Endometrial microvascular endothelial cells (primary cell): ENCODE results near the gene RPL10A. TPM values are rescaled to one million over a fixed set of nuclear protein-coding genes. Genes with fewer than 3 reads are reported as not detected.
"Not testable (repeated sequence)": the region's sequence is repeated elsewhere in the genome, so short reads cannot be mapped to it uniquely, and the experiment has no call there.

Experiments used
- in situ Hi-C: cut with HindIII; loops from 2 replicates; pipeline ENCODE4 v1.10.0; 2017; ENCODE audit warnings: low sequenced_read_pairs, low pct_unique_long_range_greater_than_20kb; ENCODE audit errors: inconsistent ontology term
- total RNA-seq: library from RNA; depleted of rRNA; stranded (reverse); fragments of >200 nt; gene quantifications from one replicate; pipeline ENCODE4 v1.2.3, GENCODE V29; 2015; ENCODE audit errors: inconsistent ontology term

RPL10A gene
- total RNA-seq, 1 donor from 2014 or later = 1,136 TPM

- in situ Hi-C loops = no loop called here
These were observed 29.6 kb downstream of the RPL10A start for GRCh38 chr6:35497571-35498421.

- in situ Hi-C loops = no loop called here
These were observed 30.3 kb downstream of the RPL10A start for GRCh38 chr6:35498422-35499067.

GRCh38 chr6:35499372-35499771 is 31.2 kb downstream of the RPL10A start:
- in situ Hi-C loops = no loop called here

DNA sequence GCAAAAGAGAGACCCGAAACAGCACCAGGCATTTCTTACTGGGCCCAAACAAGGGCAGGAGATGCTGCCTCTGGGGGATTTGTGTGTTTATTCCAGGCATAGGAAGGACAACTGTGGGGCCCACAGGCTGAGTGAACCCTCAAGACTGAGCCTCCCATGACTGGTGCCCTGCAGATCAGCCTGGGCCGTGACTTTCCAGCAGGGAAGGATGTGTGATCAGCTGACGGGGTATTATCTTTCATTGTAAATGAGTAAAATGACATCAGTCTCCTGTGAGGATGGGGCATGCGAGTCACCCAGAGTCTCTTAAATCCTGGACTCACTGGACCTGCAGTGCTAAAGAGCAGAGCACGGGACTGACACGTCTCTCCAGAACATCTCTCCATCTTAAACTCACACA is 32.6 kb downstream of the RPL10A start:
- in situ Hi-C loops = no loop called here

DNA sequence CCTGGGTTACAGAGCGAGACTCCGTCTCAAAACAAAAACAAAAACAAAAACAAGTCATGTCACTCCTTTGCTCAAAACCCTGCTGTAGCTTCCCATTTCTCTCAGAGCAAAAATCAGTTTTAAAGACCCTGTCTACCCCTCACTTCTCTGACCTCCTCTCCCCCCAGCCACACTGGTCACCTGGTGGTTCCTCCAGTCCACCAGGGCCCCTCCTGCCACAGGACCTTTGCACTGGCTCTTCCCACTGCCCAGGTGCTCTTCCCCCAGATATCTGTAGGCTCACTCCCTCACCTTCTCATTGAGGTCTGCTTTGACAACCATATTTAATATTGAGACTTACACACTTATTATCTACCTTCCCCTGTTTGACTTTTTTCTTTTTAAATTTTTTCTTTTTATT is 33.6 kb downstream of the RPL10A start:
- in situ Hi-C loops = no loop called here

DNA sequence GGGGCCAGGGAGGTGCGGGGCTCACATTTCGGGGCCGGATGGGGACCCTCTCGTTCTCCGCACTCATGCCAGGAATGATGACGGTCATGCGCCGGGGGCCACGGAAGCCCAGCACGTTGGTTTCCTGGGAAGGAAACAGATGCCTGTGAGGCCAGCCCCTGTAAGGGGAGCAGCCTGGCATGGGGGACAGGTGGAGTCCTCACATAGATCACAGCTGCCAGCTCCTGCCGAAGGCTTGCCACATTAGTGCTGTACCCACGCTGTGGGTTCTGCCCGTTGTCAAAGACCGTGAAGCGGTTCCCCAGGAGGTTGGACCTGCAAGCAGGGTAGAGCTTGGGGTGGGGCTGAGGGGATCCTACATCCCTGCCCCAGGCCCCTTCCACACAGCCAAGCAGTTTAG is 35.3 kb downstream of the RPL10A start:
- in situ Hi-C loops = no loop called here

GRCh38 chr6:35505999-35506412 is 37.8 kb downstream of the RPL10A start:
- in situ Hi-C loops = no loop called here

- in situ Hi-C loops = no loop called here
These were observed 38.3 kb downstream of the RPL10A start for GRCh38 chr6:35506536-35506935.

DNA sequence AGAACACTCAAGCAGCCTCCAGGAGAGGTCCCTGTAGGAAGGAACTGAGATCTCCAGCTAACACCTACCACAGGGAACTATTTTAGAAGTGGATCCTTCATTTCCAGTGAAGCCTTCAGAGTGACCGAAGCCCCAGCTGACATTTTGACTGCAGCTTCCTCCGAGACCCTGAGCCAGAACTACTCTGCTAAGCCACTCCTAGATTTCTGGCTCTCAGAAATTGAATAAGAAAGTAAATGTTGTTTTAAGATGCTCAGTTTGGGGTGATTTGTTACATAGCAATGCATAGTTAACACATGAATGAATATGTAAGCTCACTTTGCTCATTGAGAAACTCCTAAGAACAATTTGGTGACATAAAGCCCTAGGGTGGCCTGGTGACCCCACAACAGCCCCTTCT is 39.0 kb downstream of the RPL10A start:
- in situ Hi-C loops = no loop called here

DNA sequence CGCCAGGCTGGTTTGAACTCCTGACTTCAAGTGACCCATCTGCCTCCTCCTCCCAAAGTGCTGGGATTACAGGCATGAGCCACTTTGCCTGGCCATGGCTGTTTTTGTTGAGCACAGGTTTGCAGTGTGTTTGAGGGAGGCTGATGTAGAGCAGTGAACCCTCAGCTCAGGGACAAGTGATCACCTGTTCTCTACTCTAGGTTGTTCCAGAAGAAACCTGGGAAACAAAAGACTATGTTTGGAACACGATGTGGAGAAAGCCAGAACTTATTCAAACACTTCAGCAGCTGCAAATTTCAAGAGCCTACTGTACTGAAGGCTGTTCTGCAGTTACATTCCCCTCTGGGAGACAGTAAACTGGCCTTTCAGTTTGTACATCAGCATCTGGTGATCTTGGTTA is 39.8 kb downstream of the RPL10A start:
- in situ Hi-C loops = no loop called here

GRCh38 chr6:35508542-35508941 is 40.3 kb downstream of the RPL10A start:
- in situ Hi-C loops = no loop called here

DNA sequence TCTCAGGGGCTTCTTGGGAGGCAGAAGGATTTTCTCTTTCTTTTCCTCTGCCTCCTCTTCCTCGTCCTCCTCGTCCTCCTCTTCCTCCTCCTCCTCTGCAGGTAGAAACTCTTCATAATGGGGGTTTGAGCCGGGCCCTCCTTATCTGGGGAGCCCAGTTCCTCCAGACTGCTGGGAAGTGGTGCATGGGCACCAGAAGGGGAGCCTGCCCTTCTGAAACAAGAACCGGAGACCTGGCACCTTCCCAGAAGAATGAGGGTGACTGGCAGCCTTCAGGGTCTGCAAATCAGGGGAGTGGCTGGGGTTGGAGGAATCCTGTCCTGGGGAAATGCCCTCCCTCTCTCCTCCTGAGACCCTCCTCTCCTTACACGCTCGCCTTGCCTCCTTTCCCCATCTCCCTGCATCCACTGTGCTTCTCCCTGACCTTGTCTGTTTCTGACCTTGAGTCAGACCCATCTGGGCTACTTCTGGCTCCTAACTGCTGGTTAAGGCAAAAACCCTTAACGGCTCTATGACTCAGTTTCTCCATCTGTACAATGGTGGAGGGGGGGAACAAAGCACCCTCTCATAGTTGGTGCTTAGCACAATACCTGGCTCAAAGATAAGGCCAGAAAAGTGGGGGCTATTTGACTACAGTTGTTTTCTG is 42.8 kb downstream of the RPL10A start:
- in situ Hi-C loops = no loop called here

GRCh38 chr6:35511562-35511941 is 43.4 kb downstream of the RPL10A start:
- in situ Hi-C loops = no loop called here

- in situ Hi-C loops = no loop called here
These were observed 43.8 kb downstream of the RPL10A start for GRCh38 chr6:35512006-35512405.

DNA sequence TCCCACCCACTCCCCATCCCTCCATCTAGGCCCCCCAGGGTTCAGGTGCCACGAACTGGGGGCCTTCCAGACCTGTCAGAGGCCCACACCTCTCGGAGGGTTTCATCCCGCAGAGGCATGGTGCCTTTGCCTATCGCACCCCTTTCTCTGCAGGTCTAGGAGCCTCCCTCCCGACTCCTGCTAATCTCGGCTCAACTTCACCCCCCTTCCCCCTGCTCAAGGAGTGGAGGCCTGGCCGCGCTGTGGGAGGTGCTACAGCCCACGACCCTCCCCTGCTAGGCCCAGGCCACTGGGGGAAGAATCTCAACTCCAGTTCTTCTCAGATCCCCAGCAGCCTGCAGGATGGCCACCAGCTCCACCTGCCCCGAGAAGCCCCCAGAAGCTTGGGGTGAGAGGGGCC is 44.5 kb downstream of the RPL10A start, which contains the start of gene TULP1:
TULP1 (minus strand) TSS at position 157 of the 400 bp plus-strand sequence; CDS start at position 119, 38 bp downstream.
- in situ Hi-C loops = no loop called here

GRCh38 chr6:35514587-35514986 is 46.4 kb downstream of the RPL10A start:
- in situ Hi-C loops = no loop called here

DNA sequence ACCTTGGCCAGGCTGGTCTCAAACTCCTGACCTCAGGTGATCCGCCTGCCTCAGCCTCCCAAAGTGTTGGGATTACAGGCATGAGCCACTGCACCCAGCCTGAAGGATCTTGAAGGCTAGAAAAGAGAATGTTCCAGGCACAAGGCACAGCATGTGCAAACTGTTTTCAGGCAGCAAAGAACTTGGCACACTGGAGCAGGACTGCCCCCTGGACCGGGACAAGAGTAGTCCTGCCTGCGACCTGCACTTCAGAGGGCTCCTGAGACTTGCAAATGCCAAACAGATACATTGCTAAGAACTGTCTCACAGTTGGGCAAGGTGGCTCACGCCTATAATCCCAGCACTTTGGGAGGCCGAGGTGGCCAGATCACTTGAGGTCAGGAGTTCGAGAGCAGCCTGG is 47.7 kb downstream of the RPL10A start:
- in situ Hi-C loops = not testable (repeated sequence)

- in situ Hi-C loops = no loop called here
These were observed 48.5 kb downstream of the RPL10A start for GRCh38 chr6:35516712-35517111.

GRCh38 chr6:35517978-35518377 is 49.8 kb downstream of the RPL10A start:
- in situ Hi-C loops = not testable (repeated sequence)
